H9 (cell line): ENCODE measurements around the gene A1BG. TPM values are rescaled to one million over a fixed set of nuclear protein-coding genes. Genes with fewer than 3 reads are reported as not detected.

Experiments used
- DNase-seq: peaks from one replicate; pipeline ENCODE4 v3.0.0-alpha.2; 2017
- H2AFZ ChIP-seq: one replicate; pipeline ENCODE4 v1.6.1; 2013; ENCODE audit warnings: mild to moderate bottlenecking, low read length, control low read depth, moderate library complexity
- H2AK5ac ChIP-seq: 2 replicates; pipeline ENCODE4 v1.6.1; 2013; ENCODE audit warnings: low read length, control low read depth, mixed read lengths; ENCODE audit not compliant: insufficient read length
- H2BK120ac ChIP-seq: one replicate; pipeline ENCODE4 v1.6.1; 2013; ENCODE audit warnings: low read depth, mild to moderate bottlenecking, low read length, control low read depth, inconsistent platforms; ENCODE audit not compliant: poor library complexity, severe bottlenecking
- H2BK12ac ChIP-seq: 2 replicates; pipeline ENCODE4 v1.6.1; 2013; ENCODE audit warnings: low read length, control low read depth, mixed read lengths, low read depth; ENCODE audit not compliant: insufficient read length
- H2BK15ac ChIP-seq: 2 replicates; pipeline ENCODE4 v1.6.1; 2013; ENCODE audit warnings: low read depth, low read length, control low read depth
- H2BK20ac ChIP-seq: one replicate; pipeline ENCODE4 v1.6.1; 2013; ENCODE audit warnings: low read depth, mild to moderate bottlenecking, low read length, control low read depth, inconsistent platforms; ENCODE audit not compliant: poor library complexity, severe bottlenecking
- H2BK5ac ChIP-seq: 2 replicates; pipeline ENCODE4 v1.6.1; 2013; ENCODE audit warnings: low read length, control low read depth, mixed read lengths; ENCODE audit not compliant: insufficient read length
- H3K14ac ChIP-seq: 2 replicates; pipeline ENCODE4 v1.6.1; 2013; ENCODE audit warnings: low read length, control low read depth; ENCODE audit not compliant: insufficient read depth
- H3K18ac ChIP-seq: 2 replicates; pipeline ENCODE4 v1.6.1; 2013; ENCODE audit warnings: low read depth, mild to moderate bottlenecking, mixed read lengths, low read length, control low read depth; ENCODE audit not compliant: insufficient read length
- H3K23ac ChIP-seq: 2 replicates; pipeline ENCODE4 v1.6.1; 2013; ENCODE audit warnings: low read length, control low read depth, mixed read lengths, low read depth; ENCODE audit not compliant: insufficient read length
- H3K23me2 ChIP-seq: 2 replicates; pipeline ENCODE4 v1.6.1; 2013; ENCODE audit warnings: low read depth, mild to moderate bottlenecking, mixed read lengths, low read length, control low read depth; ENCODE audit not compliant: insufficient read length, poor library complexity, severe bottlenecking
- H3K27ac ChIP-seq: 2 replicates; pipeline ENCODE4 v1.5.1; 2013; ENCODE audit warnings: low read length, control low read depth, mixed read lengths, low read depth; ENCODE audit not compliant: insufficient read length
- H3K27me3 ChIP-seq: 2 replicates; pipeline ENCODE4 v1.6.1; 2013; ENCODE audit warnings: low read length, control low read depth, inconsistent platforms; ENCODE audit not compliant: insufficient read depth
- H3K4ac ChIP-seq: 2 replicates; pipeline ENCODE4 v1.6.1; 2013; ENCODE audit warnings: low read depth, mild to moderate bottlenecking, control low read depth, inconsistent platforms, low read length, moderate library complexity
- H3K4me1 ChIP-seq: 2 replicates; pipeline ENCODE4 v1.6.1; 2013; ENCODE audit warnings: low read length, control low read depth, inconsistent platforms; ENCODE audit not compliant: insufficient read depth
- H3K4me2 ChIP-seq: 2 replicates; pipeline ENCODE4 v1.6.1; 2013; ENCODE audit warnings: low read length, control low read depth, mixed read lengths; ENCODE audit not compliant: insufficient read length, insufficient read depth
- H3K56ac ChIP-seq: 2 replicates; pipeline ENCODE4 v1.6.1; 2013; ENCODE audit warnings: low read depth, mild to moderate bottlenecking, mixed read lengths, low read length, control low read depth; ENCODE audit not compliant: insufficient read length
- H3K79me1 ChIP-seq: 2 replicates; pipeline ENCODE4 v1.6.1; 2013; ENCODE audit warnings: low read depth, mild to moderate bottlenecking, moderate library complexity, low read length, control low read depth, inconsistent platforms; ENCODE audit not compliant: insufficient read depth, poor library complexity, severe bottlenecking
- H3K79me2 ChIP-seq: 2 replicates; pipeline ENCODE4 v1.6.1; 2013; ENCODE audit warnings: low read length, control low read depth, inconsistent platforms; ENCODE audit not compliant: insufficient read depth
- H3K9ac ChIP-seq: 2 replicates; pipeline ENCODE4 v1.6.1; 2013; ENCODE audit warnings: low read length, control low read depth, mixed read lengths; ENCODE audit not compliant: insufficient read length; ENCODE audit errors: extremely low read depth
- H3K9me3 ChIP-seq: one replicate; pipeline ENCODE4 v1.6.1; 2013; ENCODE audit warnings: low read depth, low read length, inconsistent platforms; ENCODE audit not compliant: control insufficient read depth
- H3T11ph ChIP-seq: one replicate; pipeline ENCODE4 v1.6.1; 2013; ENCODE audit warnings: mild to moderate bottlenecking, low read length, control low read depth, inconsistent platforms
- H4K20me1 ChIP-seq: one replicate; pipeline ENCODE4 v1.6.1; 2013; ENCODE audit not compliant: control insufficient read depth, insufficient read length, insufficient read depth
- H4K5ac ChIP-seq: 2 replicates; pipeline ENCODE4 v1.6.1; 2013; ENCODE audit warnings: low read depth, mild to moderate bottlenecking, mixed read lengths, low read length, control low read depth; ENCODE audit not compliant: insufficient read length
- H4K8ac ChIP-seq: replicated peaks from 2 replicates; pipeline ENCODE4 v1.6.1; 2013; ENCODE audit warnings: low read length, control low read depth, mixed read lengths, low read depth; ENCODE audit not compliant: insufficient read length
- H4K91ac ChIP-seq: 2 replicates; pipeline ENCODE4 v1.6.1; 2013; ENCODE audit warnings: low read depth, mild to moderate bottlenecking, moderate library complexity, mixed read lengths, low read length, control low read depth; ENCODE audit not compliant: insufficient read length
- H3K27ac Mint-ChIP-seq, 3 experiments: 2 replicates in 2 of 3; 3 replicates in 1 of 3; pipeline ENCODE4 v1.8.0; 2020 to 2021; ENCODE audit warnings: mixed read lengths in 3 of 3, mild to moderate bottlenecking in 1 of 3, moderate library complexity in 1 of 3
- H3K27me3 Mint-ChIP-seq: 2 replicates; pipeline ENCODE4 v1.8.0; 2021; ENCODE audit warnings: low read depth, mild to moderate bottlenecking, moderate library complexity, mixed read lengths
- H3K36me3 Mint-ChIP-seq, 3 experiments: 2 replicates in 2 of 3; 3 replicates in 1 of 3; pipeline ENCODE4 v1.8.0; 2020 to 2021; ENCODE audit warnings: low read depth in 3 of 3, mixed read lengths in 3 of 3; ENCODE audit not compliant: insufficient read depth in 1 of 3
- H3K4me1 Mint-ChIP-seq, 2 experiments: 2 replicates each; pipeline ENCODE4 v1.8.0; 2020; ENCODE audit warnings: mixed read lengths in 2 of 2
- H3K4me3 Mint-ChIP-seq, 2 experiments: 2 replicates in 1 of 2; 3 replicates in 1 of 2; pipeline ENCODE4 v1.8.0; 2020 to 2021; ENCODE audit warnings: mild to moderate bottlenecking in 2 of 2, mixed read lengths in 2 of 2, moderate library complexity in 1 of 2
- H3K9me3 Mint-ChIP-seq, 2 experiments: 2 replicates in 1 of 2; 3 replicates in 1 of 2; pipeline ENCODE4 v1.8.0; 2020; ENCODE audit warnings: mild to moderate bottlenecking in 2 of 2, mixed read lengths in 2 of 2, moderate library complexity in 1 of 2
- CTCF ChIP-seq: fragments of 200-600 bp; sonication (generic); conservative IDR thresholded peaks from 3 replicates; pipeline ENCODE4 v1.8.0; 2021; ENCODE audit warnings: antibody characterized with exemption, mild to moderate bottlenecking
- WGBS: extraction: QIAGEN DNeasy Blood & Tissue Kit; methylation state at CpG from one replicate; pipeline ENCODE4 v1.1.7; 2013; ENCODE audit warnings: missing lambda C conversion rate, low lambda C conversion rate, mixed read lengths; ENCODE audit not compliant: insufficient read length; ENCODE audit errors: extremely low coverage; 5-methylcytosine and 5-hydroxymethylcytosine counted together
- total RNA-seq: library from RNA; stranded (reverse); gene quantifications from 2 replicates; pipeline ENCODE4 v1.2.1, GENCODE V29; 2021

A1BG gene
- total RNA-seq, 1 experiment from 2014 or later, result 17.4 TPM

DNA sequence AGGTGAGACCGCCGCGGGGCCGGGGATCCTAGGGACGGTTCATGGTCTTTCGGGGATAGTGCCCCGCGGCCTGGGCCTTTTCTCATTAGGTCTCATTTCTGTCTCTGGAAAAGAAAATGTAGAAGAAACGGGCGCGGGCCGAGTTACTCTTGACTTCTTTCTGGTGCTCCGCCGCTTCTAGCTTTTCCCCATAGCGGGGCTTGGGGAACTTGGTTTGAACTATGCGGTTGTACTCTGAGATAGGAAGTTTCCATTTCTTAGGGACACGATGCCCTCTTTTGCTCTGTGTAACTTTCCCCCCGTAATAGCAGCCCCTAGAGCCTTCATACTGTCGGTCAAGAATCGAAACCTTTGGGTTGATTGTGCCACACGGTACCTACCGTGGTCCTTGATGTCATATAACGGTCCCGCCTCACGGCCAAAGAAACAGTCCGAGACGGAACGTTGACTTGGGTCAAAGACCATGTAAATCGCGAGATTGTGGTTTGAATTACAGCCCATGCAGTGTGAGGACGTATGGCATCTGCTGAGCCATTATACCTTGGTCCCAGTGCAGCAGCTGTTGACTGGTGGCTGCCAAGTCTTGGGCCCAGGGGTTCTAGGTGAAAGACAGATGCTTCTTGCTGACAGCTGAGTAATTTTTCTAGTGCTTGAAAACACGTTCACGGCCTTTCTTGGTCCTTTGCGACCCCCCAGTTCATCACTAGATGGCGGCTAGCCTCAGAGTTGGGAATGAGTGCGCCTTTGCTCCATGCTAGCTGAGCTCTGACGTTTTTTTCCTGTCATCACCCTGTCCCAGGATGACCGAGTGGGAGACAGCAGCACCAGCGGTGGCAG lies 34.3 kb upstream of the A1BG start:
- no peaks in the 10 kb centered on the region for H3K27me3 ChIP-seq
- no peak overlapping the region for H2BK5ac ChIP-seq
- peak overlapping the region; percentile 85 for H3K9ac ChIP-seq
- Mint-ChIP-seq H3K27me3 (no peaks in the 10 kb centered on the region), H3K36me3 (peaks cover 39 to 47% (median 40%) of the 10 kb centered on the region in 3 experiments), H3K4me1 (peaks cover 22 to 30% of the 10 kb centered on the region in 2 experiments), H3K4me3 (peak overlapping the region; percentile 95 to 99), H3K9me3 (no peaks in the 10 kb centered on the region), H3K27ac (peak overlapping the region; percentile 68 to 95 (median 93); a peak in 5 of 7 replicates)
- no peak overlapping the region for H3T11ph ChIP-seq
- no peak overlapping the region for H4K91ac ChIP-seq
- H2BK12ac ChIP-seq, result no peak overlapping the region
- H3K79me1 ChIP-seq, result no peaks in the 10 kb centered on the region
- H3K27ac ChIP-seq, result no peak overlapping the region
- WGBS, result no CpG with 5 or more reads among the region's 39 CpGs
- no peaks in the 10 kb centered on the region for H3K9me3 ChIP-seq
- H2BK15ac ChIP-seq, result no peak overlapping the region
- TF ChIP-seq CTCF, result peak; percentile 23; the same call in 1 of the 3 replicates
- no peak overlapping the region for H2AFZ ChIP-seq
- H4K20me1 ChIP-seq, result no peaks in the 10 kb centered on the region
- H2BK120ac ChIP-seq, result no peak overlapping the region
- H3K14ac ChIP-seq, result no peak overlapping the region
- H3K18ac ChIP-seq, result no peak overlapping the region
- H3K79me2 ChIP-seq, result peaks cover 10% of the 10 kb centered on the region; the same call in 1 of the 2 replicates
- no peak overlapping the region for H3K23ac ChIP-seq
- H3K56ac ChIP-seq, result no peak overlapping the region
- peak overlapping the region; percentile 94 for H3K4me2 ChIP-seq
- H4K5ac ChIP-seq, result no peak overlapping the region
- DNase-seq, result no peak
- H3K4me1 ChIP-seq, result peaks cover 4% of the 10 kb centered on the region; the same call in 1 of the 2 replicates
- H4K8ac ChIP-seq, result no peak overlapping the region
- H2AK5ac ChIP-seq, result no peak overlapping the region
- H2BK20ac ChIP-seq, result no peak overlapping the region
- H3K4ac ChIP-seq, result no peak overlapping the region
- peaks cover 7% of the 10 kb centered on the region for H3K23me2 ChIP-seq
